Common myeloid progenitor, CD34-positive (primary cell): Measurements from ENCODE around the gene WWOX.

Experiments used
- CTCF ChIA-PET: fragments of 350-600 bp; sonication (Branson Sonifier 250); formaldehyde crosslinking; loops from one replicate; lab custom pipeline; 2021; ENCODE audit warnings: antibody characterized with exemption; lab: Charles Lee
- POLR2A ChIA-PET: fragments of 350-600 bp; sonication (Branson Sonifier 250); formaldehyde crosslinking; loops from one replicate; lab custom pipeline; 2021; ENCODE audit warnings: antibody characterized with exemption; lab: Charles Lee
- DNase-seq, 3 donors: peaks; one replicate each; pipeline versions ENCODE4 v3.0.0 to v3.0.0-alpha.2; 2013
- H3K27ac ChIP-seq, 2 experiments: 1 replicate in 1 of 2; 2 replicates in 1 of 2; pipeline ENCODE4 v1.7.0; 2013; ENCODE audit warnings: inconsistent platforms in 2 of 2, low read length in 2 of 2, mild to moderate bottlenecking in 2 of 2, low read depth in 1 of 2, moderate library complexity in 1 of 2; ENCODE audit not compliant: severe bottlenecking in 2 of 2, insufficient read depth in 1 of 2, poor library complexity in 1 of 2
- H3K27me3 ChIP-seq, 5 experiments: replicated peaks in 2 of 5; 1 replicate in 3 of 5; 2 replicates in 2 of 5; pipeline versions ENCODE4 v1.6.1 to v1.7.0; 2013; ENCODE audit warnings: low read length in 4 of 5, mild to moderate bottlenecking in 2 of 5, moderate library complexity in 2 of 5, inconsistent platforms in 1 of 5; ENCODE audit not compliant: insufficient read depth in 5 of 5, control insufficient read depth in 4 of 5
- H3K36me3 ChIP-seq, 4 experiments: 1 replicate in 2 of 4; 2 replicates in 2 of 4; pipeline versions ENCODE4 v1.6.1 to v1.7.0; 2013; ENCODE audit warnings: low read length in 3 of 4, control low read depth in 1 of 4, mild to moderate bottlenecking in 1 of 4; ENCODE audit not compliant: control insufficient read depth in 4 of 4, insufficient read depth in 4 of 4
- H3K4me1 ChIP-seq, 4 experiments: 1 replicate in 3 of 4; 2 replicates in 1 of 4; pipeline versions ENCODE4 v1.6.1 to v1.7.1; 2013; ENCODE audit warnings: low read length in 3 of 4, mild to moderate bottlenecking in 3 of 4, control low read depth in 1 of 4, inconsistent platforms in 1 of 4, moderate library complexity in 1 of 4; ENCODE audit not compliant: control insufficient read depth in 4 of 4, insufficient read depth in 4 of 4; ENCODE audit errors: control extremely low read depth in 1 of 4
- H3K4me3 ChIP-seq, 7 experiments: 1 replicate in 4 of 7; 2 replicates in 3 of 7; pipeline versions ENCODE4 v1.5.1 to v1.7.0; 2013; ENCODE audit warnings: mild to moderate bottlenecking in 7 of 7, low read length in 6 of 7, moderate library complexity in 6 of 7, inconsistent platforms in 2 of 7, low read depth in 2 of 7, control low read depth in 1 of 7; ENCODE audit not compliant: insufficient read depth in 4 of 7, control insufficient read depth in 1 of 7; ENCODE audit errors: extremely low read depth in 1 of 7
- H3K9me3 ChIP-seq, 5 experiments: 1 replicate in 4 of 5; 2 replicates in 1 of 5; pipeline versions ENCODE4 v1.6.1 to v1.7.1; 2013; ENCODE audit warnings: low read length in 4 of 5, mild to moderate bottlenecking in 2 of 5, inconsistent platforms in 1 of 5, low read depth in 1 of 5, moderate library complexity in 1 of 5; ENCODE audit not compliant: control insufficient read depth in 4 of 5, insufficient read depth in 2 of 5; ENCODE audit errors: control extremely low read depth in 1 of 5
- WGBS: methylation state at CpG from one replicate; pipeline ENCODE4 v1.1.5; 2013; ENCODE audit not compliant: insufficient coverage; 5-methylcytosine and 5-hydroxymethylcytosine counted together

The WWOX gene

GRCh38 chr16:78635807-78636206, 536.4 kb downstream of the WWOX start:
- H3K27ac ChIP-seq: no peak overlapping the region
- no peak for DNase-seq
- H3K4me1 ChIP-seq: peaks cover 0 to 12% (median 8%) of the 10 kb centered on the region in 4 experiments
- WGBS: 99% methylated on average over 9 of the region's 9 CpGs
- no peak overlapping the region for H3K4me3 ChIP-seq
- ChIA-PET CTCF (no interaction called here), POLR2A (no interaction called here)
- no peaks in the 10 kb centered on the region for H3K36me3 ChIP-seq
- H3K27me3 ChIP-seq: no peaks in the 10 kb centered on the region
- H3K9me3 ChIP-seq: peaks cover 0 to 6% (median 0%) of the 10 kb centered on the region in 5 experiments

- CTCF ChIA-PET: no interaction called here
- no peaks in the 10 kb centered on the region for H3K9me3 ChIP-seq
Observed at GRCh38 chr16:78638371-78638770, 538.9 kb downstream of the WWOX start.

GRCh38 chr16:78639775-78640174, 540.3 kb downstream of the WWOX start:
- no peaks in the 10 kb centered on the region for H3K27me3 ChIP-seq
- H3K27ac ChIP-seq: no peak overlapping the region
- no peaks in the 10 kb centered on the region for H3K36me3 ChIP-seq
- no peaks in the 10 kb centered on the region for H3K9me3 ChIP-seq
- no peak overlapping the region for H3K4me3 ChIP-seq
- POLR2A ChIA-PET: no interaction called here
- peaks cover 0 to 21% (median 12%) of the 10 kb centered on the region in 4 experiments for H3K4me1 ChIP-seq
- 67% methylated on average over 1 of the region's 3 CpGs for WGBS
- CTCF ChIA-PET: no interaction called here
- peak in 2 of 3 donors; percentile 32 to 75 for DNase-seq

More at GRCh38 chr16:78638371-78638770, 538.9 kb downstream of the WWOX start:
- no peak overlapping the region for H3K4me3 ChIP-seq
- no peaks in the 10 kb centered on the region for H3K36me3 ChIP-seq
- H3K4me1 ChIP-seq: peaks cover 0 to 21% (median 12%) of the 10 kb centered on the region in 4 experiments
- POLR2A ChIA-PET: no interaction called here
- no peak overlapping the region for H3K27ac ChIP-seq
- no peaks in the 10 kb centered on the region for H3K27me3 ChIP-seq
- 100% methylated on average over 2 of the region's 4 CpGs for WGBS
- DNase-seq: no peak

- 83% methylated on average over 4 of the region's 6 CpGs for WGBS
- CTCF ChIA-PET: no interaction called here
- Histone ChIP-seq H3K4me3 (no peak overlapping the region), H3K27ac (no peak overlapping the region), H3K27me3 (no peaks in the 10 kb centered on the region), H3K4me1 (peaks cover 0 to 21% (median 12%) of the 10 kb centered on the region in 4 experiments), H3K36me3 (no peaks in the 10 kb centered on the region), H3K9me3 (no peaks in the 10 kb centered on the region)
- no peak for DNase-seq
- POLR2A ChIA-PET: interaction anchor here (0.7 kb wide), 1 partner anchor 1896 kb away, joined by 5 read pairs; no protein-coding TSS in a partner anchor
Observed at GRCh38 chr16:78640886-78641285, 541.4 kb downstream of the WWOX start.

- WGBS: 25% methylated on average over 7 of the region's 8 CpGs
- POLR2A ChIA-PET: no interaction called here
- Histone ChIP-seq H3K4me1 (peaks cover 0 to 21% (median 12%) of the 10 kb centered on the region in 4 experiments), H3K27ac (no peak overlapping the region), H3K4me3 (no peak overlapping the region), H3K9me3 (no peaks in the 10 kb centered on the region), H3K27me3 (no peaks in the 10 kb centered on the region), H3K36me3 (no peaks in the 10 kb centered on the region)
- DNase-seq: peak in 1 of 3 donors; percentile 23
- CTCF ChIA-PET: no interaction called here
Observed at GRCh38 chr16:78641433-78641832, 542.0 kb downstream of the WWOX start.

GRCh38 chr16:78642621-78643285, 543.3 kb downstream of the WWOX start:
- H3K36me3 ChIP-seq: no peaks in the 10 kb centered on the region
- H3K27me3 ChIP-seq: no peaks in the 10 kb centered on the region
- 100% methylated on average over 3 of the region's 6 CpGs for WGBS
- ChIA-PET CTCF (no interaction called here), POLR2A (no interaction called here)
- no peak overlapping the region for H3K27ac ChIP-seq
- no peak overlapping the region for H3K4me3 ChIP-seq
- no peaks in the 10 kb centered on the region for H3K9me3 ChIP-seq
- H3K4me1 ChIP-seq: peaks cover 0 to 21% (median 12%) of the 10 kb centered on the region in 4 experiments
- DNase-seq: no peak

- POLR2A ChIA-PET: no interaction called here
- Histone ChIP-seq H3K27ac (no peak overlapping the region), H3K4me3 (no peak overlapping the region), H3K36me3 (no peaks in the 10 kb centered on the region), H3K27me3 (no peaks in the 10 kb centered on the region), H3K9me3 (no peaks in the 10 kb centered on the region), H3K4me1 (peaks cover 0 to 11% (median 4%) of the 10 kb centered on the region in 4 experiments)
- CTCF ChIA-PET: no interaction called here
- DNase-seq: no peak
- 95% methylated on average over 4 of the region's 4 CpGs for WGBS
Observed at GRCh38 chr16:78645657-78646056, 546.2 kb downstream of the WWOX start.
